ENCODE measurements around the gene IL1RAP.

GRCh38 chr3:190539526-190539925 lies 25.6 kb downstream of the IL1RAP start:
- TF ChIP-seq FOS (IDR thresholded peaks at IDR 0.05; ENCODE audit: extremely low read depth, insufficient read length) (no peak), MYNN (IDR thresholded peaks at IDR 0.05) (no peak), MYNN (CRISPR knock-in tag; IDR thresholded peaks at IDR 0.05) (no peak), EZH2 (IDR thresholded peaks at IDR 0.05; ENCODE audit: borderline replicate concordance, low read depth, low read length) (no peak), ZNF589 (CRISPR knock-in tag; IDR thresholded peaks at IDR 0.05; ENCODE audit: low read depth) (no peak), ZFX (CRISPR knock-in tag; IDR thresholded peaks at IDR 0.05) (no peak), PTBP1 (IDR thresholded peaks at IDR 0.05; ENCODE audit: low read depth, low read length) (no peak), ZNF354B (CRISPR knock-in tag; IDR thresholded peaks at IDR 0.05) (no peak), FOXP4 (CRISPR knock-in tag; IDR thresholded peaks at IDR 0.05; ENCODE audit: borderline replicate concordance) (no peak), SLC30A9 (CRISPR knock-in tag; IDR thresholded peaks at IDR 0.05) (no peak), MAZ (CRISPR knock-in tag; conservative IDR thresholded peaks at IDR 0.05 in 1 of 2, IDR thresholded peaks at IDR 0.05 in 1 of 2) (no peak), CBFA2T2 (conservative IDR thresholded peaks at IDR 0.05) (no peak), ZNF253 (CRISPR knock-in tag; conservative IDR thresholded peaks at IDR 0.05) (no peak), HCFC1 (IDR thresholded peaks at IDR 0.05; ENCODE audit: low read depth, low read length) (no peak)
